Stimulated activated CD8-positive, alpha-beta memory T cell treated with anti-CD3 and anti-CD28 coated beads, Interleukin-7, amount 100 ng/mL, for 24 hours (primary cell): ENCODE data around the gene PHF2.

Experiments used
- DNase-seq: peaks from one replicate; pipeline ENCODE4 v3.0.0-alpha.2; 2020; ENCODE audit warnings: low read depth

The PHF2 gene

DNA sequence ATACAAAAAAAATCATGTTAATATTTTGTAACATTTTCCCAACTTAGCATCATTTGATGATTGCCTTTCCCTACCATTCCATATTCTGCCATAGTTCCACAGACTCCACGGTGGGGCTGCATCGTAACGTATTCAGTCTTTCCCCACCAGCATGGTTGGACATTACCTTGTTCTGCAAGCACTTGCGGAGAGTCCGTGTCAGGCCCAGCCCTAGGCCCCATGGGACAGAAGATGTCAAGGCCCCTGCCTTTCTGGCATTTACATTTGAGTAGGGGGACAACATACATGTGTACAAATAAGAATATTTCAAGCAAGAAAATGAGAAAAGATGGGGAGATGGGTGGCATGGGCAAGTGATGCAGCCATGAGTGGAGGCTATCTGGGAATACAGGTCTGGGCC is 8.2 kb upstream of the PHF2 start:
- DNase-seq, result no peak

- DNase-seq, result no peak
These were observed 6.7 kb upstream of the PHF2 start for GRCh38 chr9:93569621-93570174.

DNA sequence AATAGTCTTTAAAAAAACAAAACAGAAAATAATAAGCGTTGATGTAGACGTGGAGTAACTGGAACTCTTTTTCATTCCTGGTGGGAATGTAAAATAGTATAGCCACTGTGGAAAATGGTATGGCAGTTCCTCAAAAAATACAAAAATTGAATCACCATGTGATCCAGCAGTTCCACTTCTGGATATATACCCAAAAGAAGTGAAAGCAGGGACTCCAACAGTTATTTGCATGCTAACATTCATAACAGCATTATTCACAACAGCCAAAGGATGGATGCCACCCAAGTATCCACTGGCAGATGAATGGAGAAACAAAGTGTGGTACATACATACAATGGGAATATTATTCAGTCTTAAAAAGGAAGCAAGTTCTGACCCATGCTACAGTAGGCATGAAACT is 4.2 kb upstream of the PHF2 start:
- no peak for DNase-seq

- DNase-seq, result no peak
These were observed 3.5 kb upstream of the PHF2 start for GRCh38 chr9:93572636-93573515.

- DNase-seq, result no peak
These were observed 2.9 kb upstream of the PHF2 start for GRCh38 chr9:93573516-93573828.

DNA sequence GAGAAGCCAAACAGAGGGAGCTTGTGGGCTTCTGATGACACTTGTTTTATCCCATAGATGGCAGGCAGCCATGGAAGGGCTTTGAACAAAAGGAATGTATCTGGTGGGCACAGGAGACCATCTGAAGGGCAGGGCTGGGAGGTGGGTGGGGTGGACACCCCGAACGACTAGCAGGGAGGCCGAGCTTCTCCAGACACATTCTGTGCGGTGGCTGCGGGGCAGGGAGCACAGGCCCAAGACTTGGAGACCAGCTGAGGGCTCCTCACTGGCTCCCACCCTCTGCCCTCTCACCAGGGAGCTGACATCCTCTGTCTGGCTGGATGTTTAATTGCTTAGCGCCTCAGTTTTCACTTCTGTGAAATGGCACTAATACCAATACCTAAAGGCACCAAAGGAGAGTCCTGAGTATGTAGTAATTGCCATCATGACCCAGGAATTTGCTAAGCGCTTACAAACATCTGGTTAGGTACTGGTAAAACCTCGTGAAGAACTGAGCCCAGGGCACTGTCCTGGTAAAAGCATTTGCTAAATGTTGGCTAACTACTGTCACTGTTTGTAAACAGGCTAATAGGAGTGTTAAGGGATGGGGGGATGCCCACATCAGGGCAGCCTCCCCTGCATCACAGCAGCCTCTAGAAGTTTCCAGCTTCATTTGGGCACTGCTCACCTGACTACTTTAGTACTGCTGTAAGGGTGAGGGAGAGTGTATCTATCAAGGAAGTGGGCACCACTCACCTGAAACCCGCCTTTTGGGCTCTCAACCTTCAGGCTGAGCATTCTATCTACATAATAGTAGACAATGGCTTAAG is 2.1 kb upstream of the PHF2 start:
- no peak for DNase-seq

DNA sequence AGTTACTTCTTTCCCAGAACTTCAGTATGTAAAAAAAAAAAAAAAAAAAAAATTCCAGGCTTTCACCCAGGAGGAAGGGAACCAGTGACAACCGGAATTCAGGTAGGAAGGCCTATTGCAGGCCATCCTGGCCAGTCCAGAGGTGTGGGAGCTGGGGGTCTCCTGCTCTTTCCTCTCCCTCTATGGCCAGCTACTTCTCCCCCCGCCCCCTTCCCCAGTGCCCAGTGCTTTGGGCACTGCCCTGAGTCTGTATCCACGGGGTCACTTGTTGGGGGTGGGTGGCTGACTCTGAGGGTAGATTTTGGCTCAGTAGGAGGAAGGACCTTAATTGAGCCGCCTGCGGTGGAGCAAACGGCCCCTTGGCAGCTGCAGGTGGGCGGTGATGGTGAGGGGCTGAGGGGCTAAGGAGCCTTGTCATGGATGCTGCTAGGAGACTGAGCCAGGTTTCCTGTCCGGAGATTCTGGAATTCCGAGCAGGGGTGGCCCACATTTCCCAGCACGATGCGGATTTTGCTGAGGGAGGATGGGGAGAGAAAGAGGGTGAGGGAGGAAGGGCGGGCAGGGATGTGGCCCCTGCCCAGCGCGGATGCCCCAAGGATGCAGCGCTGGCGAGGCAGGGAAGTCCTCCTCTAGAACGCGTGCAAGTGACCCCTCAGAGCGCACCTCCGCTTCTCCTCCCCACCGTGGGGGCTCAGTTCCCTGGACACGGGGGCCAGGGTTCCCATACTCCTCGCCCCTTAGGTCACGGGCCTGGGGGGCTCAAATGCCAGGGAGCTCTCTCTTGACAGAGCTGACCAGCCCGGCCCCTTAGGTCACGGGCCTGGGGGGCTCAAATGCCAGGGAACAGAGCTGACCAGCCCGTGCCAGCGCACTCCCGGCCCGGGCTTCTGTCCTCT is 1.2 kb upstream of the PHF2 start:
- DNase-seq, result no peak

DNA sequence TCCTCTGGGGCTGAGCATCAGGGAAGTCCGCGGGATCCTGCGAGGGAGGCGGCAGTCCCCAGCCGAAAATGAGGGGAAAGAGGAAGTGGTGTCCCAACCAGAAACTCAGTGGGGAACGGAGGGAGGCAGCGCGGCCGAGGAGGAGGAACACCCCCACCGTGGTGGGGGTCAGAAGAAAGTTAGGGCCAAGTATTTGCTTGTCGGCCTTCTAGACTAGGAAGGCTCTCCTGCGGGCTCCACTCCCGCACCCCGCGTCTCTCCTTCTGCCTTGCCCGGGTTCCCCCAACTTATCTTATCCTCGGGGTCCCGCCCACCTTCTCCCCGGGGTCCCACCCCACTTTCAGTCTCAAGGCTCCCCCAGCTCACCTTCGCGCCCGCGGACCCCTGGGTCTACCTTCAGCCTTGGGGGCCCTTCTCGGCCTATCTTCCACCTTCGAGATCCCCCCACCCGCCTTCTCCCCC is 557 bp upstream of the PHF2 start:
- DNase-seq, result peak; percentile 31

GRCh38 chr9:93577078-93577974 is 942 bp downstream of the PHF2 start:
- DNase-seq, result no peak

DNA sequence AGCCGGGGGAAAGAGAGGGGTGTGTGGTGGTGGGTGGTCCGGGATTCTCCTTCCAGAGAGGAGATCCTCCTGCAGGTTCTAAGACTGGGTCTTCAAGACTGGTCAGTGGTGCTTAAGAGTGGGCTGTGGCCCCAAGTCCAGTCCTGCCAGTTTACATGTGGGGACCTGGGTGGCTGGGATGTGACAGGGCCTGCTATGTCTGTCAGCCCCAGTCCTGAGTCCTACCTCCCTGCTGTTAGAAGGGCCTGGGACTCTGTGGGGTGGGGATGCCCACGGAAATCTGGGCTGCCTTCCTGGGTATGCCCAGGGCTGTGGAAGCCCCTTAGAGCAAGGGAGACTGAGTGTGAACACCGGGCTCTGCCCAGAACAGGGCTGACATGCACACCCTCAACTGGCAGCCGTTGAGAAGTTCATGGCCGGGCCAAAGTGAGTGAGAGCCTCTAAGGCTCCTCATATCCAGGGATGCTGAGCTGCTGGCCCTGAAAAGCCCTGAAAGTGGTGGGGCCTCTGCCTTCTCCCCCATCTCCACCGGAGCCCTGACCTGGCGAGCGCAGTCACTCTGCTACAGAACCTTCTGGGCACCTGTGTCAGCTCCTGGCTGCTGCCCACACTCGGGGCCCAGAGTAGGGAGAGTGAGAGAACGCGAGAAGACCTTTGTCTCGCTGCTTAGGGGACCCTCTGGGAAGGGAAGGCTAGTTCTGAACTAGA is 1.7 kb downstream of the PHF2 start:
- DNase-seq, result no peak

- no peak for DNase-seq
These were observed 2.5 kb downstream of the PHF2 start for GRCh38 chr9:93578844-93579243.

DNA sequence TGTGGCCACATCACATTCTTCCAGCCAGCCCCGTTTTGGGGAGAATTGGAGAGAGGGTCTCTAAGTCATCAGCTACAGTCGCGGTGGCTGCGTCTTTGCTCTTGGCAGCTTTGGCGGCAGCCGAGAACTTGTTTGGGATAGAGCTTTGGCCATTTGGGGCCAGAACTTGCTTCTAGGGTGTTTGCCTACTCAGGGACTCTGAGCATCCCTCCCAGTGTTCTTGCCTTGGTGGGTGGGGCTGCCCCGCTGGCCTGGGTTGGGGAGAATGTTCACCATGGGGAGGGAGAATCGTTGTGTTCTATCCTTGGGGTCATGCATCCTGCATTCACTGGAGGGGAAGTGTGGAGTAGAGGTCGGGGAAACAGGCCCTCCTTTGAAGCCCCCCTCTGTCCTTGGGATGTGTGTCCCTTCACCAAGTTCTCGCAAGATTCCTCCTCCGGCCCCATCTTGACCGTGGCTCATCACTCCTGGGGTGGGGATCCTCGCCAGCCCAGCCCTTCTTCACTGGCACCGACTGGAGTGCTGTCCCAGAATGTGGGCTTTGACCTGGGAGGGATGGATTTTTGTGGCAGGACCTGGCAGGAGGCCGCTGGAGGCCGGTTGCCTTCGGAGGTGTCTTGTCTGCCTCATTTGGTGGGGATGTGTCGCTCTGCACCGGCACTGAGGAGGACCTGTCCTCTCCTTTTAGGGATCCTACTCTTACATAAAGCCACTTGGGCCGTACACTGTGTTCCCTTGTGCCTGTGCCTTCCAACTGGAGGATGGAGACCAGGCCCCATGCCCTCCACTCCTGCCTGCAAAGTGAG is 3.5 kb downstream of the PHF2 start:
- no peak for DNase-seq

DNA sequence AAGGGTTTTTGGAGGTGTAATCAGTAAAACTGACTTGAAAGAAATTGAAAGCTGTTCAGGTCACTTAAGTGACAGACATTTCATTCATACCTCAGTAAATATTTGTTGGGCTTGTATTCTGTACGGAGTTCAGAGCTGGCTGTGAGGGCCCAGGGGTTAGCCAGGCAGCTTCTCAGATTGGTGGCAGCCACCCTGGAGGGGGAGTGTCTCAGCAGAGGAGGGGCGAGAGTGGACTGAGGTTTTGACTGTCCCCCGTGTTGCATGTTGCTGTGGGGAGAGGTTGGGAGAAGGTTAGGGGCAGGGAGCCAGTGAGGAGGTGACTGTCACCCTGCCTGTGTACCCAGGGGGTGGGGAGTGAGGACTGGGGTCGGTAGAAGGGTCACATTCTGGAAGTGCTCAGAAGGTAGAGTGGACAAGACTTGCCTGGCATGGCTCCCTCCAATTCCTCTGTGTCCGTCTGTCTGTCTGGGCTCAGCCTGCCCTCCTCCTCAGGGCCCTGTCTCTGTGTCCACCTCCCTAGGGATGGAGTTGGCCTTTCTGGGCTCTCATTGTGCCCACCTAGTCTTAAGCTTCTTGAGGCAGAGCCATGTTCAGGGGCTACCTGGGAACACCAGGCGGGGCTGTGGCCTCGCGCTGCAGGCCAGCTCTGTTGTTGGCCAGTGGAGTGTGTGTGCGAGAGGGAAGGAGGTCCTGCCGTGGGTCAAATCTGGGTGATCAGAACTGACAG is 4.4 kb downstream of the PHF2 start:
- no peak for DNase-seq

- DNase-seq, result no peak
These were observed 5.7 kb downstream of the PHF2 start for GRCh38 chr9:93582115-93582514.

GRCh38 chr9:93582550-93582949 is 6.2 kb downstream of the PHF2 start:
- DNase-seq, result no peak

DNA sequence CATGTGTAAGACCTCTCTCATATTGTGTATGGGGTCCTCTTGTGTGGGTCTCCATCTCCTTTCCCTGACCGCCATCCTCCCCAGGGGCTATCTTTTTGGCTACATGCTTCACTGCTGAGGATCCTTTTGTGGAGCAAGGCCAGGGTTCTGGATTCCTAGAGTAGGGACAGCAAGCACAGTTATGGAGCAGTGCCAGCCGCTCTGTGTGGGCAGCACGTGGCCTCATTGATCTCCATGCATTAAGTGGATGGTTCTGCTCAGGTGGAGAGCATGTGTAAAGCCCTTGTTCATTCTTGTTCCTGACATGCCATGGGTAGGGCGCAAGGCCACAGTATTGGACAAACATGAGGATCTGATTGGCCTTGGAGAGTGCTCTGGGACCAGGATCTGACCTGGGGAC is 8.9 kb downstream of the PHF2 start:
- no peak for DNase-seq

- no peak for DNase-seq
These were observed 9.3 kb downstream of the PHF2 start for GRCh38 chr9:93585695-93586094.

GRCh38 chr9:93586290-93587057 is 10.1 kb downstream of the PHF2 start:
- DNase-seq, result no peak
